ENCODE results near the gene HSPA12B.
A peak's percentile ranks its signal among the peaks of the same experiment; 100 is the strongest.

HSPA12B gene

GRCh38 chr20:3764659-3765058 is 32.2 kb downstream of the HSPA12B start:
- peaks cover 13% of the 10 kb centered on the region for H3K4me1 ChIP-seq
- peaks cover 16% of the 10 kb centered on the region for H3K36me3 ChIP-seq (replicated peaks)
- DNase-seq (ENCODE audit: low spot score in 2 of 2), result no peak
- H3K27me3 ChIP-seq (ENCODE audit: low read depth), result no peaks in the 10 kb centered on the region
- in situ Hi-C loops (cut with MboI; ENCODE audit: low sequenced_read_pairs), result no loop called here
- no peaks in the 10 kb centered on the region for H3K9me3 ChIP-seq
- H3K4me3 ChIP-seq, result no peak overlapping the region

- in situ Hi-C loops (cut with MboI; ENCODE audit: low sequenced_read_pairs), result no loop called here
- peaks cover 16% of the 10 kb centered on the region for H3K36me3 ChIP-seq (replicated peaks)
- no peak overlapping the region for H3K4me3 ChIP-seq
- H3K9me3 ChIP-seq, result no peaks in the 10 kb centered on the region
- DNase-seq (ENCODE audit: low spot score in 2 of 2), result no peak
- no peaks in the 10 kb centered on the region for H3K27me3 ChIP-seq (ENCODE audit: low read depth)
- peaks cover 13% of the 10 kb centered on the region for H3K4me1 ChIP-seq
These were observed 32.8 kb downstream of the HSPA12B start for GRCh38 chr20:3765171-3765882.

GRCh38 chr20:3766422-3767109 is 34.1 kb downstream of the HSPA12B start:
- Histone ChIP-seq H3K4me3 (peak overlapping the region; percentile 91), H3K27me3 (ENCODE audit: low read depth) (no peaks in the 10 kb centered on the region), H3K4me1 (peaks cover 13% of the 10 kb centered on the region), H3K9me3 (no peaks in the 10 kb centered on the region), H3K36me3 (replicated peaks) (peaks cover 14% of the 10 kb centered on the region)
- in situ Hi-C loops (cut with MboI; ENCODE audit: low sequenced_read_pairs), result no loop called here
- peak in 1 of 2 experiments; percentile 12 for DNase-seq (ENCODE audit: low spot score in 2 of 2)

GRCh38 chr20:3767110-3767426 is 34.6 kb downstream of the HSPA12B start:
- in situ Hi-C loops (cut with MboI; ENCODE audit: low sequenced_read_pairs), result no loop called here
- H3K4me1 ChIP-seq, result peaks cover 13% of the 10 kb centered on the region
- H3K36me3 ChIP-seq (replicated peaks), result peaks cover 10% of the 10 kb centered on the region
- no peaks in the 10 kb centered on the region for H3K9me3 ChIP-seq
- no peaks in the 10 kb centered on the region for H3K27me3 ChIP-seq (ENCODE audit: low read depth)
- peak in 1 of 2 experiments; percentile 55 for DNase-seq (ENCODE audit: low spot score in 2 of 2)
- H3K4me3 ChIP-seq, result peak overlapping the region; percentile 91

- H3K36me3 ChIP-seq (replicated peaks), result peaks cover 10% of the 10 kb centered on the region
- in situ Hi-C loops (cut with MboI; ENCODE audit: low sequenced_read_pairs), result no loop called here
- peak within 1 kb of the TSS; percentile 91 for H3K4me3 ChIP-seq
- peaks cover 13% of the 10 kb centered on the region for H3K4me1 ChIP-seq
- no peaks in the 10 kb centered on the region for H3K27me3 ChIP-seq (ENCODE audit: low read depth)
- peak; percentile 98 to 99 for DNase-seq (ENCODE audit: low spot score in 2 of 2)
- H3K9me3 ChIP-seq, result no peaks in the 10 kb centered on the region
These were observed 35.2 kb downstream of the HSPA12B start, which contains the start of gene ADISSP for GRCh38 chr20:3767427-3768341. TSS of gene ADISSP (minus strand) at chr20:3767753. CDS start at chr20:3760100, 7,653 bp downstream.

GRCh38 chr20:3768342-3769130 is 36.1 kb downstream of the HSPA12B start:
- H3K9me3 ChIP-seq, result no peaks in the 10 kb centered on the region
- H3K27me3 ChIP-seq (ENCODE audit: low read depth), result no peaks in the 10 kb centered on the region
- in situ Hi-C loops (cut with MboI; ENCODE audit: low sequenced_read_pairs), result no loop called here
- peaks cover 10% of the 10 kb centered on the region for H3K36me3 ChIP-seq (replicated peaks)
- H3K4me1 ChIP-seq, result peaks cover 13% of the 10 kb centered on the region
- peak; percentile 84 to 87 for DNase-seq (ENCODE audit: low spot score in 2 of 2)
- peak overlapping the region; percentile 91 for H3K4me3 ChIP-seq

GRCh38 chr20:3771552-3772058 is 39.1 kb downstream of the HSPA12B start:
- in situ Hi-C loops (cut with MboI; ENCODE audit: low sequenced_read_pairs), result no loop called here

GRCh38 chr20:3775457-3776108 is 43.1 kb downstream of the HSPA12B start:
- Histone ChIP-seq H3K36me3 (replicated peaks) (no peaks in the 10 kb centered on the region), H3K4me3 (no peak overlapping the region), H3K4me1 (no peaks in the 10 kb centered on the region), H3K9me3 (no peaks in the 10 kb centered on the region), H3K27me3 (ENCODE audit: low read depth) (no peaks in the 10 kb centered on the region)
- DNase-seq (ENCODE audit: low spot score in 2 of 2), result no peak
- in situ Hi-C loops (cut with MboI; ENCODE audit: low sequenced_read_pairs), result no loop called here

More at GRCh38 chr20:3771552-3772058, 39.1 kb downstream of the HSPA12B start:
- H3K27me3 ChIP-seq (ENCODE audit: low read depth), result no peaks in the 10 kb centered on the region
- peaks cover 8% of the 10 kb centered on the region for H3K4me1 ChIP-seq
- no peak for DNase-seq (ENCODE audit: low spot score in 2 of 2)
- no peak overlapping the region for H3K4me3 ChIP-seq
- H3K36me3 ChIP-seq (replicated peaks), result 0 out of 2 replicates have a peak, but pooled peaks cover 2% of the 10 kb centered on the region
- H3K9me3 ChIP-seq, result no peaks in the 10 kb centered on the region

GRCh38 chr20:3777381-3777715 is 44.9 kb downstream of the HSPA12B start:
- H3K4me3 ChIP-seq, result no peak overlapping the region

GRCh38 chr20:3777716-3778629 is 45.5 kb downstream of the HSPA12B start:
- in situ Hi-C loops (cut with MboI; ENCODE audit: low sequenced_read_pairs), result no loop called here
- H3K4me3 ChIP-seq, result no peak overlapping the region
- H3K4me1 ChIP-seq, result 0 out of 2 replicates have a peak, but pooled peaks cover 2% of the 10 kb centered on the region
- no peak for DNase-seq (ENCODE audit: low spot score in 2 of 2)
- H3K36me3 ChIP-seq (replicated peaks), result no peaks in the 10 kb centered on the region
- H3K27me3 ChIP-seq (ENCODE audit: low read depth), result no peaks in the 10 kb centered on the region
- no peaks in the 10 kb centered on the region for H3K9me3 ChIP-seq

More at GRCh38 chr20:3777381-3777715, 44.9 kb downstream of the HSPA12B start:
- in situ Hi-C loops (cut with MboI; ENCODE audit: low sequenced_read_pairs), result no loop called here
- no peaks in the 10 kb centered on the region for H3K27me3 ChIP-seq (ENCODE audit: low read depth)
- no peaks in the 10 kb centered on the region for H3K36me3 ChIP-seq (replicated peaks)
- no peak for DNase-seq (ENCODE audit: low spot score in 2 of 2)
- H3K4me1 ChIP-seq, result 0 out of 2 replicates have a peak, but pooled peaks cover 2% of the 10 kb centered on the region
- H3K9me3 ChIP-seq, result no peaks in the 10 kb centered on the region

GRCh38 chr20:3778976-3779375 is 46.5 kb downstream of the HSPA12B start:
- Histone ChIP-seq H3K4me3 (no peak overlapping the region), H3K9me3 (no peaks in the 10 kb centered on the region), H3K36me3 (replicated peaks) (no peaks in the 10 kb centered on the region), H3K4me1 (0 out of 2 replicates have a peak, but pooled peaks cover 2% of the 10 kb centered on the region), H3K27me3 (ENCODE audit: low read depth) (no peaks in the 10 kb centered on the region)
- in situ Hi-C loops (cut with MboI; ENCODE audit: low sequenced_read_pairs), result no loop called here
- DNase-seq (ENCODE audit: low spot score in 2 of 2), result no peak

Measured in HAP-1 (cell line).